ENCODE data around the gene OR5B21.

The OR5B21 gene

DNA sequence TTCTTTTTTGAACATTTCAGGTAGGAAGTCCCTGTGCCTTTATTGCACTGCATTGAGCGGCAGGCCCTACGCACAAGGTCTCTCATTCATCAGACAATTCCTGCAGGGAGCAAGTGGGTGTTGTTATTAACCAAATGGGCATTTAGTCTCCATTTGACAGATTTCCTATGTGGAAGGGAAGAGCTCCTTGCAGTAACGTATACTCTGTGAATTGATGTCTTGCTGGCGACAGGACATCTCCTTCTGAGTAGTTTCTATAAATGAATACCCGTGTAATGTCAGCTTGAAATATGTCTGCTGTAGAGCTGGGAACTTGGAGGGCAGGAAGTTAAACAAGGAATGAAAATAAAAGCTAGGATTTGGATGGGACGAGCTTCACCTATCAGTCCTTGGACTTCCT is 3.7 kb downstream of the OR5B21 start:
- TF ChIP-seq EZH2 (IDR thresholded peaks at IDR 0.05) (no peak), POLR2AphosphoS5 (IDR thresholded peaks at IDR 0.05; ENCODE audit: borderline replicate concordance, low read depth, low read length) (no peak), FOXP2 (optimal IDR thresholded peaks at IDR 0.05; ENCODE audit: control extremely low read depth, extremely low read length, insufficient read depth) (no peak)
- no peak overlapping the region for H3K9ac ChIP-seq (ENCODE audit: insufficient read length)
- H3K27ac ChIP-seq, result no peak overlapping the region
- no peaks in the 10 kb centered on the region for H3K9me3 ChIP-seq (ENCODE audit: low read depth, low read length)
- no peaks in the 10 kb centered on the region for H3K36me3 ChIP-seq (ENCODE audit: insufficient read depth, low read length)
- DNase-seq (ENCODE audit: low read depth, low spot score), result no peak
- H3K4me3 ChIP-seq, result no peak overlapping the region

GRCh38 chr11:58503361-58503856 is 4.5 kb downstream of the OR5B21 start:
- H3K9me3 ChIP-seq (ENCODE audit: low read depth, low read length), result no peaks in the 10 kb centered on the region
- no peaks in the 10 kb centered on the region for H3K36me3 ChIP-seq (ENCODE audit: insufficient read depth, low read length)
- TF ChIP-seq EZH2 (IDR thresholded peaks at IDR 0.05) (no peak), FOXP2 (optimal IDR thresholded peaks at IDR 0.05; ENCODE audit: control extremely low read depth, extremely low read length, insufficient read depth) (no peak), POLR2AphosphoS5 (IDR thresholded peaks at IDR 0.05; ENCODE audit: borderline replicate concordance, low read depth, low read length) (no peak)
- no peak for DNase-seq (ENCODE audit: low read depth, low spot score)
- H3K4me3 ChIP-seq, result no peak overlapping the region
- no peak overlapping the region for H3K27ac ChIP-seq
- no peak overlapping the region for H3K9ac ChIP-seq (ENCODE audit: insufficient read length)

DNA sequence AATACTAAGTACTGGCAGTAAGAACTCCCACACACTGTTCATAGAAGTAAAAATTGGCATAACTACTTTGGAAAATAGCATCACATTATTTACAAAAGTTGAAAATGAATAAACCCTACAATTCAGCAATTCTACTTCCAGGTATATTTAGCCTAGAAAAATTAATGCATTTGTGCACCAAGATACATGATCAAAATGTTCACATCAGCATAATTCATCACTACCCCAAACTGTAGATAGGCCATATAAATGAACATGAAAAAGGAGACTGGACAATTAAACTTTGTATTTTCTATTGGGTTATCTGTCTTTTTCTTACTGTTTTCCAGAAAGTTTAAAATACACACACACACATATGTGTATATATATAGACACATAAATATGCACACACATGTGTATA is 5.9 kb downstream of the OR5B21 start:
- Histone ChIP-seq H3K27ac (no peak overlapping the region), H3K9ac (ENCODE audit: insufficient read length) (no peak overlapping the region), H3K9me3 (ENCODE audit: low read depth, low read length) (no peaks in the 10 kb centered on the region), H3K36me3 (ENCODE audit: insufficient read depth, low read length) (no peaks in the 10 kb centered on the region), H3K4me3 (no peak overlapping the region)
- TF ChIP-seq EZH2 (IDR thresholded peaks at IDR 0.05), result no peak
- no peak for TF ChIP-seq POLR2AphosphoS5 (IDR thresholded peaks at IDR 0.05; ENCODE audit: borderline replicate concordance, low read depth, low read length)
- no peak for TF ChIP-seq FOXP2 (optimal IDR thresholded peaks at IDR 0.05; ENCODE audit: control extremely low read depth, extremely low read length, insufficient read depth)
- no peak for DNase-seq (ENCODE audit: low read depth, low spot score)

DNA sequence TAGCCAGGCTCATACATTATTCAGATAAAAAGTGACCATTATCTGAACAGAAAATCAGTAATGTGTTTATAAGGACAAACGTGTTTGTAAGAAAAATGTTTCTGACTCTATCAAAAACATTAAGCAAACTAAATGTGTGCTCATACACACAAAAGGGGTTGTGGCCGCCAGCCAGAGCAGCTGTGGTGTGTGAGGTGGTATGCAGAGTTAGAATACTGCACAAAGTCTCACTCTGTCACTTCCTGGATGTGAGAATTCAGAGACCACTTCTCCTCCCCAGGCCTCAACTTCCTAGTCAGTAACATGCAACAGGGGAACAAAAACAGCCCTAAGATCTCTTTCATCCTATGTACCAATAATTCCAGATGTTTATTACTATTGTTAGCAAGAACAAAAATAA is 9.4 kb downstream of the OR5B21 start:
- H3K27ac ChIP-seq, result no peak overlapping the region

DNA sequence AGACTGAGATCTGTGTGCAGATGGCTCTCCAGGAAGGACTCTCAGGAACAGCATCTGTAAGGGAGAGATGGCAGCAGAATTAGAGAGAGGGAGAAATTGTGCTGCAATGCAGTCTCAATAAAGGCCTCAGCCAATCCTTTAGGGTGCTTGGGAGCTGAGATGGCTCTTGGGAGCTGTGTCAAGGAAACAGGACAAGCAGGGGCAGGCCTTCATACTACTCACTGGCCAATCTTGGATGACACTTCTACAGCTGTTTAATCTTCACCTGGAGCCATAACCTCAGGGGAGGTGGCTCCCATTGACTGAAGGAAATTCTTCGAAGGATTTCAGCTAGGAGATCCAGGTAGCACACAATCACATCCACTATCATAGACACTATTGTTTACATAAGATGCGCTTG is 10.0 kb downstream of the OR5B21 start:
- H3K9ac ChIP-seq (ENCODE audit: insufficient read length), result no peak overlapping the region
- no peaks in the 10 kb centered on the region for H3K36me3 ChIP-seq (ENCODE audit: insufficient read depth, low read length)
- DNase-seq (ENCODE audit: low read depth, low spot score), result no peak
- TF ChIP-seq EZH2 (IDR thresholded peaks at IDR 0.05) (no peak), FOXP2 (optimal IDR thresholded peaks at IDR 0.05; ENCODE audit: control extremely low read depth, extremely low read length, insufficient read depth) (no peak), POLR2AphosphoS5 (IDR thresholded peaks at IDR 0.05; ENCODE audit: borderline replicate concordance, low read depth, low read length) (no peak)
- no peak overlapping the region for H3K4me3 ChIP-seq
- no peaks in the 10 kb centered on the region for H3K9me3 ChIP-seq (ENCODE audit: low read depth, low read length)
- no peak overlapping the region for H3K27ac ChIP-seq

More for the DNA sequence above, 9.4 kb downstream of the OR5B21 start:
- no peak for DNase-seq (ENCODE audit: low read depth, low spot score)
- Histone ChIP-seq H3K9me3 (ENCODE audit: low read depth, low read length) (no peaks in the 10 kb centered on the region), H3K9ac (ENCODE audit: insufficient read length) (no peak overlapping the region), H3K4me3 (no peak overlapping the region), H3K36me3 (ENCODE audit: insufficient read depth, low read length) (no peaks in the 10 kb centered on the region)
- no peak for TF ChIP-seq POLR2AphosphoS5 (IDR thresholded peaks at IDR 0.05; ENCODE audit: borderline replicate concordance, low read depth, low read length)
- no peak for TF ChIP-seq EZH2 (IDR thresholded peaks at IDR 0.05)
- TF ChIP-seq FOXP2 (optimal IDR thresholded peaks at IDR 0.05; ENCODE audit: control extremely low read depth, extremely low read length, insufficient read depth), result no peak

DNA sequence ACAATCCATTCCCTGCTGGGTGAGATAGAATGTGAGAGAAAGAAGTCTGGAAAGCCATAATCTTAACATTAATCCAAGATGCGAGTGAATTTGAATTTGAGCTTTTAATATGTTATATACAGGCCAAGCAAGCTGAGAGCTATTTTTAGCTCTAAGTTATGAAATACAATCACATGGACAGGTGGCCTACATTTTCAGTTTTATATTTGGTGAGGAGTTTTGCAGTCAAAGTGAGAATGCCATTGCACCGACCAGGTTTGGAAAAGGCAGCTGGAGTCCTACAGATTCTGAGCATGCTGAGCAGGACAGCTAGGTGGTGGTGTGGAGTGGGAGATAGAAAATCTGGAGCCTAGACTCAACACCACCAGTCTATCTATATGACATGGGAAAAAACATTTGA is 12.0 kb downstream of the OR5B21 start:
- TF ChIP-seq FOXP2 (optimal IDR thresholded peaks at IDR 0.05; ENCODE audit: control extremely low read depth, extremely low read length, insufficient read depth) (no peak), EZH2 (IDR thresholded peaks at IDR 0.05) (no peak), POLR2AphosphoS5 (IDR thresholded peaks at IDR 0.05; ENCODE audit: borderline replicate concordance, low read depth, low read length) (no peak)
- H3K9me3 ChIP-seq (ENCODE audit: low read depth, low read length), result no peaks in the 10 kb centered on the region
- DNase-seq (ENCODE audit: low read depth, low spot score), result no peak
- no peak overlapping the region for H3K27ac ChIP-seq
- no peak overlapping the region for H3K9ac ChIP-seq (ENCODE audit: insufficient read length)
- H3K4me3 ChIP-seq, result no peak overlapping the region
- no peaks in the 10 kb centered on the region for H3K36me3 ChIP-seq (ENCODE audit: insufficient read depth, low read length)

GRCh38 chr11:58494101-58494500 is 13.8 kb downstream of the OR5B21 start:
- Histone ChIP-seq H3K9me3 (ENCODE audit: low read depth, low read length) (no peaks in the 10 kb centered on the region), H3K9ac (ENCODE audit: insufficient read length) (no peak overlapping the region), H3K4me3 (no peak overlapping the region), H3K36me3 (ENCODE audit: insufficient read depth, low read length) (no peaks in the 10 kb centered on the region), H3K27ac (no peak overlapping the region)
- no peak for TF ChIP-seq EZH2 (IDR thresholded peaks at IDR 0.05)
- TF ChIP-seq POLR2AphosphoS5 (IDR thresholded peaks at IDR 0.05; ENCODE audit: borderline replicate concordance, low read depth, low read length), result no peak
- no peak for TF ChIP-seq FOXP2 (optimal IDR thresholded peaks at IDR 0.05; ENCODE audit: control extremely low read depth, extremely low read length, insufficient read depth)
- no peak for DNase-seq (ENCODE audit: low read depth, low spot score)

DNA sequence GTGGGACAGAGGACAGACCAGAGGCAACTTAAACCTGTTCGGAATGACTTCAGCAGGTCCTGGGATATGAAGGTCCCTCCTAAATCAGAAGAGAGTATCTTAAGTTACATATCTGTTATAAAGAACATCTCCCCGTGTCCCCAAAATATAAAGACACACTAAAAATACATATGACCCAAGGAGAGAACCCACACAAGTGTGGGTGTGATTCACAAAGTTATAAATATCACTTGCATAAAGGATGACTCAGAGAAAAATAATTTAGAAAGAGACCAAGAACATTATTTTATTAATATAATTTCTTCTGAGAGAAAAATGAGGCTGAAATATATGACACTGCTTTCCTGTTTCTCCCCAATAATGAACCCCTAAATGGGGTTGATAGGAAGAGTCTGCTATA is 14.2 kb downstream of the OR5B21 start:
- Histone ChIP-seq H3K36me3 (ENCODE audit: insufficient read depth, low read length) (no peaks in the 10 kb centered on the region), H3K27ac (no peak overlapping the region), H3K9ac (ENCODE audit: insufficient read length) (no peak overlapping the region), H3K9me3 (ENCODE audit: low read depth, low read length) (no peaks in the 10 kb centered on the region), H3K4me3 (no peak overlapping the region)
- no peak for DNase-seq (ENCODE audit: low read depth, low spot score)
- TF ChIP-seq EZH2 (IDR thresholded peaks at IDR 0.05), result no peak
- TF ChIP-seq POLR2AphosphoS5 (IDR thresholded peaks at IDR 0.05; ENCODE audit: borderline replicate concordance, low read depth, low read length), result no peak
- no peak for TF ChIP-seq FOXP2 (optimal IDR thresholded peaks at IDR 0.05; ENCODE audit: control extremely low read depth, extremely low read length, insufficient read depth)

GRCh38 chr11:58490827-58491226 is 17.1 kb downstream of the OR5B21 start:
- no peak overlapping the region for H3K4me3 ChIP-seq
- no peak overlapping the region for H3K9ac ChIP-seq (ENCODE audit: insufficient read length)
- H3K27ac ChIP-seq, result no peak overlapping the region
- no peaks in the 10 kb centered on the region for H3K9me3 ChIP-seq (ENCODE audit: low read depth, low read length)
- no peak for TF ChIP-seq POLR2AphosphoS5 (IDR thresholded peaks at IDR 0.05; ENCODE audit: borderline replicate concordance, low read depth, low read length)
- no peak for TF ChIP-seq EZH2 (IDR thresholded peaks at IDR 0.05)
- TF ChIP-seq FOXP2 (optimal IDR thresholded peaks at IDR 0.05; ENCODE audit: control extremely low read depth, extremely low read length, insufficient read depth), result no peak
- no peaks in the 10 kb centered on the region for H3K36me3 ChIP-seq (ENCODE audit: insufficient read depth, low read length)
- DNase-seq (ENCODE audit: low read depth, low spot score), result no peak

Measured in SK-N-MC (cell line).